ENCODE data around the gene EPAS1.

GRCh38 chr2:46257980-46258379, 39.2 kb upstream of the EPAS1 start:
- TF ChIP-seq, protein P1, sequence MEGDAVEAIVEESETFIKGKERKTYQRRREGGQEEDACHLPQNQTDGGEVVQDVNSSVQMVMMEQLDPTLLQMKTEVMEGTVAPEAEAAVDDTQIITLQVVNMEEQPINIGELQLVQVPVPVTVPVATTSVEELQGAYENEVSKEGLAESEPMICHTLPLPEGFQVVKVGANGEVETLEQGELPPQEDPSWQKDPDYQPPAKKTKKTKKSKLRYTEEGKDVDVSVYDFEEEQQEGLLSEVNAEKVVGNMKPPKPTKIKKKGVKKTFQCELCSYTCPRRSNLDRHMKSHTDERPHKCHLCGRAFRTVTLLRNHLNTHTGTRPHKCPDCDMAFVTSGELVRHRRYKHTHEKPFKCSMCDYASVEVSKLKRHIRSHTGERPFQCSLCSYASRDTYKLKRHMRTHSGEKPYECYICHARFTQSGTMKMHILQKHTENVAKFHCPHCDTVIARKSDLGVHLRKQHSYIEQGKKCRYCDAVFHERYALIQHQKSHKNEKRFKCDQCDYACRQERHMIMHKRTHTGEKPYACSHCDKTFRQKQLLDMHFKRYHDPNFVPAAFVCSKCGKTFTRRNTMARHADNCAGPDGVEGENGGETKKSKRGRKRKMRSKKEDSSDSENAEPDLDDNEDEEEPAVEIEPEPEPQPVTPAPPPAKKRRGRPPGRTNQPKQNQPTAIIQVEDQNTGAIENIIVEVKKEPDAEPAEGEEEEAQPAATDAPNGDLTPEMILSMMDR (IDR thresholded peaks at IDR 0.05): no peak
- TF ChIP-seq POLR2A (IDR thresholded peaks at IDR 0.05): no peak
